GM19351 (cell line): ENCODE data around the gene PCYT1B.

Experiments used
- ATAC-seq: cut with Tn5 transposase; IDR thresholded peaks from one replicate; pipeline ENCODE4 v1.9.1; 2021; ENCODE audit warnings: mild to moderate bottlenecking, moderate library complexity; ENCODE audit not compliant: unreplicated experiment

The PCYT1B gene

DNA sequence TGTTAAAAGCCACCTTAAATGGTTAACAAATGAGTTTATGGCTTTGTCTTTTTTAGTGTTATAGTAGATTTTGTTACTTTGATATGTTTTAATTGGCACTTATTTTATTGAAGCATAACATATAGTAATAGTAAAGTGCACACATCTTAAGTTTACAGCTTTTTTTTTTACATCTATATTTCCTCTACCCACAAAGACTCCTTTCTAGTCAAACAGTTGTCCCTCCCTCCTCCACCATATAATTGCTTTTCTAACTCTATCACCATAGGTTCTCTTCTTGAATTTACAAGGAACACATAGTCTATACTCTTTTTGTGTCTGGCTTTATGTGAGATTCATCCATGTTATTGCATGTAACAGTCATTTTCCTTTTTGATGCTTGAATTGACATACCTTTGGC lies 110.6 kb downstream of the PCYT1B start:
- ATAC-seq = no peak

DNA sequence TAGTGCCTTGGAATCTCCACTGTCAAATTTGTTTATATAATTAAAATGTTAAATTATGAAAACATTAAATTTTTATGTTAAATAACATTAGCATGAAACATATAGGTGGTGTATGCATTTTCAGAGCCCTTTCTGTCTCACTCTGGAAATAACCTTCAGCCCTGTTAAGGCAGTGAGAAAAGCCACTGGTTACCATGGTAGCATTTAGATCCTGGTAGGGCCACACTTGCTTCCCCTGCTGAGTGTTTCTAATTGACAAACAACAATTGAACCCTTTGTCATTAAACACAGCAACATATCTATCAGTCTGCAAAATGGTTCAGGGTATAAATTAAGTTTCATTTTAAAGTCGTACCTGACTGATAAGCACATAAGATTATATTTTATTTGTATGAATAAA lies 118.5 kb downstream of the PCYT1B start:
- ATAC-seq = no peak

DNA sequence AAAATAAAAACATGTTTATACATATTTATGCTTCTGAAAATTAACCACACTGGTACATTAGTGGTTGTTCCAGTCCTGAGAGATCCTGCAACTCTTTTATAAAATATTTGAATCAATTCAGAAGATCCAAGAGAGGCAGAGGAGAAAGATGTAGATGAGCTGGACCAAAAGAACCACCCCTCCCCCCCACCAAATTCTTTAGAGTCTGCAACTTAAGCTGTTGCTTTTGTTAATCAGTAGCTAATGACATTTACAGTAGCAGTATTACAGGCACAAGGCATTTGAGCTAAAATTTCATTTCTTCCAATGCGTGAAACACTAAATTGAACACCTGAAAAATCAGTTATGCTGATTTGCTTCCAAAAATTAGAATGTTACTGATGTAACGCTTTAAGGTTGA lies 120.5 kb downstream of the PCYT1B start:
- no peak for ATAC-seq

DNA sequence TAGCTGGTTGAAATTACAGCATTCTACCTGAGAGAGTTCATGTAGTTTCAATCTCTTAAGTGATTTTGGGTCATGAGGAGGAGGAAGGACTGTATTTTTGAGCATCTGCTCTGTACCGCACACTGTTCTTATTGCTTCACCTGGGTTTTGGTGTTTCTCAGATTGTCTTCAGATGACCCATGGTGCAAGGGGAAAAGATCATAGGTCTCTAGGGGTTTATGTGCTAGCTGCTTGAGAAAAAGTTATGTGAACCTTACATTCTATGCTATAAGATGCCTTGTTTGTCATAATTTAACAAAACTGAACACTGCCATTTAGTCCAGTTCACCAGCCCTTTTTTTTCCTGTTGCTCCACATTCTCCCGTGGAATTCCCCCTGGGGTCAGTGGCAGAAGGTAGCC lies 121.7 kb downstream of the PCYT1B start:
- no peak for ATAC-seq

DNA sequence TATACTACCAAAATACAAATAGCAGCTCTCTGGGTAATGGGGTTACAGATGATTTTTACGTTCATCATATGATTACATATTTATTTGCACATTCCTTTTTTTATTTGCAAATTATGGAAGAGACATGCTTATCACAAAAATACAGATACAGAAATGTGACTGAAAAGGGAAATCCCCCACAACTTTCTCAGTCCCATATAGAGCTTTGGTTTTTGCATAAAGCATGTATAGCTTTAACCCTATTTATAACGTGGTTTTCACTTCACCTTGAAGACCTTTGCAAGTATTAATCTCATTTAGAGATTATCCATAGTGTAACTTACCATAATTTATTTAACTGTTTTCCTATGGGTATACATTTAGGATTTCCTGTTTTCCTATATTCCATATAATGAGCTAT lies 126.7 kb downstream of the PCYT1B start:
- ATAC-seq = peak; percentile 57

DNA sequence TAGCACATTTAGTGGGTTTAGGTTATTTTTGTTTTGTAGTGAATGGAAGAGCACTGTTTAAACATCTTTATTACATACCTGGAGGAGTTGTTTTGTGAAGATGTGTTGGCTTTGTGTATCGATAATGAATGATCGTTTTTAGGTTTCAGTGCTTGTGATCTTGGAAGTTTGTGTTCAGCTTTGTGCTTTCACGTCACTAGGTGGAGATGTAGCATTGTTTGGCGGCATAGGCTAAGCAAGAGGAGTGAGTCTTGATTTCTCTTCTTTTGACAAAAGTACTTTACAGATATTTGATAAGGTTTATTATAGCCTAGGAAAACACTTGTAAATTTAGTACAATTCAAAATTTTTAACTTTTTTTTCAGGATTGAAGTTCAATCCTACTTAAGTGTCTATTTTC lies 131.7 kb downstream of the PCYT1B start:
- no peak for ATAC-seq

DNA sequence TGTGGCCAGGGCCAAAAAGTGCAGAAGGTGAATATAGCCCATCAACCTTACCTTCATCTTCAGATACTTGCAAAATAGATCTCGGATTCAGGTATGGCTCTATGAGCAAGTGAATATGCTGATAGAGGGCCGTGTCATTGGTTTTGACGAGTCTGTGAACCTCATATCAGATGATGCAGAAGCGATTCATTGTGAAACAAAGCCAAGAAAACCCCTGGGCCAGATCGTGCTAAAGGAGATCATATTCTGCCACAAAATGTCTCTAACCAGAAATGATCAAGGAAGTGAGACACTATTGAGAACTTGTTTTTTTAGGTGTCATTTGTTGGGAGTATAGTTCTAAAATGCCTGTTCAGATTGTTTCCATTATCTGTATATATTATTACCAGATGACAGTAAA lies 133.7 kb downstream of the PCYT1B start:
- ATAC-seq = peak; percentile 99

DNA sequence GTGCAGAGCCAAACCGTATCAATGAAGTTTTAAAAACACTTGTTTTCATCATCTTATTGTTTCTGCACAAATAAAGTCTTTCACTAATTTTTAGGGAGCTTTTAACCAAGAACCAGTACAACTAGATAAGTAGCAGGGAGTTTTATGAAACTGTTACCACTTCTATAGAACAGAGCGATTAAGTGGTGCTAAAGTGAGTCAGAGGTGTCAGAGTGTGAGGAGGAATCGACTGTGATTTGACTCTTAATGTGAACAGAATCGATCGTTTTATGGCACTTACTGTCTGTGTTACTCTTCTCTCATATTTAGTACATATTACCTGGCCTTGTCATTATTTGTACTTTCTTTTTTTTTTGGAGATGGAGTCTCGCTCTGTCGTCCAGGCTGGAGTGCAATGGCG lies 138.8 kb downstream of the PCYT1B start:
- no peak for ATAC-seq
